ENCODE measurements around the gene DZIP1L.

DZIP1L gene

GRCh38 chr3:138068046-138068445 lies 47.4 kb downstream of the DZIP1L start:
- no peaks in the 10 kb centered on the region for H3K4me1 ChIP-seq
- no peaks in the 10 kb centered on the region for H3K36me3 ChIP-seq (ENCODE audit: control insufficient read depth, insufficient read depth, low read length)
- H3K4me3 ChIP-seq (ENCODE audit: low read depth, low read length): no peak overlapping the region
- no peaks in the 10 kb centered on the region for H3K79me2 ChIP-seq
- H3K9me3 ChIP-seq (ENCODE audit: control insufficient read depth, low read length): no peaks in the 10 kb centered on the region
- H3K9ac ChIP-seq: no peak overlapping the region
- no peak overlapping the region for H3K27ac ChIP-seq
- no peaks in the 10 kb centered on the region for H3K27me3 ChIP-seq (ENCODE audit: control insufficient read depth, insufficient read depth, low read length)
- TF ChIP-seq, protein P1, sequence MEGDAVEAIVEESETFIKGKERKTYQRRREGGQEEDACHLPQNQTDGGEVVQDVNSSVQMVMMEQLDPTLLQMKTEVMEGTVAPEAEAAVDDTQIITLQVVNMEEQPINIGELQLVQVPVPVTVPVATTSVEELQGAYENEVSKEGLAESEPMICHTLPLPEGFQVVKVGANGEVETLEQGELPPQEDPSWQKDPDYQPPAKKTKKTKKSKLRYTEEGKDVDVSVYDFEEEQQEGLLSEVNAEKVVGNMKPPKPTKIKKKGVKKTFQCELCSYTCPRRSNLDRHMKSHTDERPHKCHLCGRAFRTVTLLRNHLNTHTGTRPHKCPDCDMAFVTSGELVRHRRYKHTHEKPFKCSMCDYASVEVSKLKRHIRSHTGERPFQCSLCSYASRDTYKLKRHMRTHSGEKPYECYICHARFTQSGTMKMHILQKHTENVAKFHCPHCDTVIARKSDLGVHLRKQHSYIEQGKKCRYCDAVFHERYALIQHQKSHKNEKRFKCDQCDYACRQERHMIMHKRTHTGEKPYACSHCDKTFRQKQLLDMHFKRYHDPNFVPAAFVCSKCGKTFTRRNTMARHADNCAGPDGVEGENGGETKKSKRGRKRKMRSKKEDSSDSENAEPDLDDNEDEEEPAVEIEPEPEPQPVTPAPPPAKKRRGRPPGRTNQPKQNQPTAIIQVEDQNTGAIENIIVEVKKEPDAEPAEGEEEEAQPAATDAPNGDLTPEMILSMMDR (IDR thresholded peaks at IDR 0.05): no peak
- H3K4me2 ChIP-seq (ENCODE audit: low read length): no peak overlapping the region
- no peak overlapping the region for H2AFZ ChIP-seq

- Histone ChIP-seq H2AFZ (no peak overlapping the region), H3K4me2 (ENCODE audit: low read length) (no peak overlapping the region), H3K27ac (no peak overlapping the region), H3K27me3 (ENCODE audit: control insufficient read depth, insufficient read depth, low read length) (no peaks in the 10 kb centered on the region), H3K4me3 (ENCODE audit: low read depth, low read length) (no peak overlapping the region), H3K79me2 (no peaks in the 10 kb centered on the region), H3K9me3 (ENCODE audit: control insufficient read depth, low read length) (no peaks in the 10 kb centered on the region), H3K9ac (no peak overlapping the region), H3K4me1 (no peaks in the 10 kb centered on the region), H3K36me3 (ENCODE audit: control insufficient read depth, insufficient read depth, low read length) (no peaks in the 10 kb centered on the region)
- TF ChIP-seq, protein P1 (IDR thresholded peaks at IDR 0.05): no peak
Measured at GRCh38 chr3:138066972-138067371, 48.4 kb downstream of the DZIP1L start.

DNA sequence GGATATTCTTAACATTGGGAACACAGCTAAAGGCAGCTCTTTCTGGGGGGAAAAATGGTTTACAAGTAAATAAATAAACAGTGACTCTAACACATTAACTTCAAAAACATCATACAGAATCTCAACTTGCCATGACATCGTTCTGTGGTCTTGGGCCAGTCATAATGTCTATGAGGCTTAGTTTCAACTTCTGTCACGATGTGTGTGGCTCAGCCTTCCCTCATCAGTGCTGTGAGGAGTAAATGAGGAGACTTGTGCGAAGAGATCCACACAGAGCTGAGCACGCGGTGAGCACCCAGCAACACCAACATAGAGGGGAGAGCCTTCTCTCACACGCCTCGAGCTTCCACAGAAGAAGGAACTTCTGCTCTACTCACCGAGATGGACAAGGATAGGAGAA lies 49.0 kb downstream of the DZIP1L start:
- Histone ChIP-seq H3K27ac (no peak overlapping the region), H3K9ac (no peak overlapping the region), H3K9me3 (ENCODE audit: control insufficient read depth, low read length) (no peaks in the 10 kb centered on the region), H3K4me2 (ENCODE audit: low read length) (no peak overlapping the region), H3K4me1 (no peaks in the 10 kb centered on the region), H3K27me3 (ENCODE audit: control insufficient read depth, insufficient read depth, low read length) (no peaks in the 10 kb centered on the region), H3K36me3 (ENCODE audit: control insufficient read depth, insufficient read depth, low read length) (no peaks in the 10 kb centered on the region), H3K4me3 (ENCODE audit: low read depth, low read length) (no peak overlapping the region), H3K79me2 (no peaks in the 10 kb centered on the region), H2AFZ (no peak overlapping the region)
- TF ChIP-seq, protein P1 (IDR thresholded peaks at IDR 0.05): no peak

DNA sequence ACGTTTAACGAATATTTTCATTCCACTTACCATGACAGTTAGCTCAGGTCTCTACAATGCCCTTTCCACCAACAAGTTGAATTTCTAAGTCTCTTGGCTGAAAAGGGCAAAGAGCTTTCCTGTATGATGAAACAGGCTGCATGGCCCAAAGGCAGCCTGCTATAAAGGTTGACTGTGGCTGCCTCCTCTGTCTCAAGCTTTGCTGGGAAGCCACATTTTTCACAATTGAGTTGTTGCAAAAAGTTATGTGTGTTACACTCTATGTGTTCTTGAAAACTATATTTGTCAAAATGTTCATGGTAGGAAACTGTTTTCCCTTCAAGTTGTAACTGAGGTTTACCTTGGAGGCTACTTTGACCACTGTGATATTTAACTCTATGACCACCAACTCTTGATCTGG lies 49.5 kb downstream of the DZIP1L start:
- no peaks in the 10 kb centered on the region for H3K36me3 ChIP-seq (ENCODE audit: control insufficient read depth, insufficient read depth, low read length)
- no peaks in the 10 kb centered on the region for H3K9me3 ChIP-seq (ENCODE audit: control insufficient read depth, low read length)
- H3K4me2 ChIP-seq (ENCODE audit: low read length): no peak overlapping the region
- H3K27ac ChIP-seq: no peak overlapping the region
- no peak overlapping the region for H2AFZ ChIP-seq
- H3K9ac ChIP-seq: no peak overlapping the region
- no peaks in the 10 kb centered on the region for H3K4me1 ChIP-seq
- no peaks in the 10 kb centered on the region for H3K79me2 ChIP-seq
- H3K27me3 ChIP-seq (ENCODE audit: control insufficient read depth, insufficient read depth, low read length): no peaks in the 10 kb centered on the region
- TF ChIP-seq, protein P1 (IDR thresholded peaks at IDR 0.05): no peak
- no peak overlapping the region for H3K4me3 ChIP-seq (ENCODE audit: low read depth, low read length)

GRCh38 chr3:138063416-138063815 lies 52.0 kb downstream of the DZIP1L start:
- Histone ChIP-seq H3K9ac (no peak overlapping the region), H3K36me3 (ENCODE audit: control insufficient read depth, insufficient read depth, low read length) (no peaks in the 10 kb centered on the region), H3K4me2 (ENCODE audit: low read length) (no peak overlapping the region)

More at GRCh38 chr3:138063416-138063815, 52.0 kb downstream of the DZIP1L start:
- TF ChIP-seq, protein P1 (IDR thresholded peaks at IDR 0.05): no peak
- Histone ChIP-seq H3K4me1 (no peaks in the 10 kb centered on the region), H3K27me3 (ENCODE audit: control insufficient read depth, insufficient read depth, low read length) (no peaks in the 10 kb centered on the region), H2AFZ (no peak overlapping the region), H3K27ac (no peak overlapping the region), H3K4me3 (ENCODE audit: low read depth, low read length) (no peak overlapping the region), H3K79me2 (no peaks in the 10 kb centered on the region), H3K9me3 (ENCODE audit: control insufficient read depth, low read length) (no peaks in the 10 kb centered on the region)

Measured in parathyroid adenoma (tissue), 2 donors.